Astrocyte (in vitro differentiated cells and primary cell): Measurements from ENCODE around the gene BLZF1. TPM values are rescaled to one million over a fixed set of nuclear protein-coding genes. Genes with fewer than 3 reads are reported as not detected.
"Not testable (repeated sequence)": the region's sequence is repeated elsewhere in the genome, so short reads cannot be mapped to it uniquely, and the experiment has no call there.

Source experiments
- DNase-seq: peaks from one replicate; pipeline ENCODE4 v3.0.0-alpha.2; 2010; ENCODE audit warnings: low read depth
- FAIRE-seq: peaks from 2 replicates; lab custom pipeline; 2011; peaks lifted over from hg19 to GRCh38; lab: Jason Lieb, UNC
- H2AFZ ChIP-seq: 2 replicates; pipeline ENCODE4 v1.6.0; 2012; ENCODE audit warnings: low read depth, low read length, inconsistent platforms
- H3K27ac ChIP-seq: 2 replicates; pipeline ENCODE4 v1.5.1; 2011; ENCODE audit warnings: low read depth, low read length, inconsistent platforms
- H3K27me3 ChIP-seq: 2 replicates; pipeline ENCODE4 v1.6.0; 2011; ENCODE audit warnings: low read length, inconsistent platforms; ENCODE audit not compliant: insufficient read depth
- H3K36me3 ChIP-seq: 2 replicates; pipeline ENCODE4 v1.5.1; 2011; ENCODE audit warnings: low read length, inconsistent platforms; ENCODE audit not compliant: insufficient read depth
- H3K4me1 ChIP-seq: 2 replicates; pipeline ENCODE4 v1.5.1; 2011; ENCODE audit warnings: low read length, inconsistent platforms; ENCODE audit not compliant: insufficient read depth
- H3K4me2 ChIP-seq: 2 replicates; pipeline ENCODE4 v1.6.0; 2012; ENCODE audit warnings: low read length, inconsistent platforms
- H3K4me3 ChIP-seq: 2 replicates; pipeline ENCODE4 v1.5.1; 2011; ENCODE audit warnings: low read depth, mild to moderate bottlenecking, low read length, inconsistent platforms; ENCODE audit not compliant: insufficient read depth
- H3K79me2 ChIP-seq: 2 replicates; pipeline ENCODE4 v1.6.0; 2012; ENCODE audit warnings: mild to moderate bottlenecking, low read length, inconsistent platforms; ENCODE audit not compliant: insufficient read depth
- H3K9ac ChIP-seq: 2 replicates; pipeline ENCODE4 v1.6.0; 2012; ENCODE audit warnings: mild to moderate bottlenecking, low read length, inconsistent platforms
- H3K9me3 ChIP-seq: 2 replicates; pipeline ENCODE4 v1.5.1; 2012; ENCODE audit warnings: low read depth, mild to moderate bottlenecking, low read length, inconsistent platforms; ENCODE audit not compliant: insufficient read depth
- H4K20me1 ChIP-seq: 2 replicates; pipeline ENCODE4 v1.6.0; 2012; ENCODE audit warnings: low read length, inconsistent platforms; ENCODE audit not compliant: insufficient read depth
- H3K27ac Mint-ChIP-seq: one replicate; pipeline ENCODE4 v1.8.0; 2021; ENCODE audit warnings: mild to moderate bottlenecking, mixed read lengths; ENCODE audit not compliant: unreplicated experiment
- H3K27me3 Mint-ChIP-seq: one replicate; pipeline ENCODE4 v1.8.0; 2021; ENCODE audit warnings: low read depth, mixed read lengths; ENCODE audit not compliant: unreplicated experiment
- H3K36me3 Mint-ChIP-seq: one replicate; pipeline ENCODE4 v1.8.0; 2021; ENCODE audit warnings: low read depth, mixed read lengths; ENCODE audit not compliant: unreplicated experiment
- H3K4me1 Mint-ChIP-seq: one replicate; pipeline ENCODE4 v1.8.0; 2021; ENCODE audit warnings: low read depth, mixed read lengths; ENCODE audit not compliant: unreplicated experiment
- H3K4me3 Mint-ChIP-seq: one replicate; pipeline ENCODE4 v1.8.0; 2021; ENCODE audit warnings: mild to moderate bottlenecking, moderate library complexity, mixed read lengths; ENCODE audit not compliant: unreplicated experiment
- H3K9me3 Mint-ChIP-seq: one replicate; pipeline ENCODE4 v1.8.0; 2021; ENCODE audit warnings: mild to moderate bottlenecking, mixed read lengths; ENCODE audit not compliant: unreplicated experiment
- CTCF ChIP-seq: IDR thresholded peaks from 2 replicates; pipeline ENCODE4 v1.5.1; 2011; ENCODE audit warnings: low read depth, mild to moderate bottlenecking, inconsistent platforms, low read length, moderate library complexity; ENCODE audit not compliant: insufficient read depth
- EZH2 ChIP-seq: IDR thresholded peaks from 2 replicates; pipeline ENCODE4 v1.6.1; 2012; ENCODE audit warnings: mild to moderate bottlenecking, low read length, inconsistent platforms; ENCODE audit not compliant: insufficient read depth
- total RNA-seq: library from RNA; stranded (reverse); gene quantifications from 2 replicates; pipeline ENCODE4 v1.2.1, GENCODE V29; 2021

Gene BLZF1
- total RNA-seq, 1 donor from 2014 or later, result 52.0 TPM

DNA sequence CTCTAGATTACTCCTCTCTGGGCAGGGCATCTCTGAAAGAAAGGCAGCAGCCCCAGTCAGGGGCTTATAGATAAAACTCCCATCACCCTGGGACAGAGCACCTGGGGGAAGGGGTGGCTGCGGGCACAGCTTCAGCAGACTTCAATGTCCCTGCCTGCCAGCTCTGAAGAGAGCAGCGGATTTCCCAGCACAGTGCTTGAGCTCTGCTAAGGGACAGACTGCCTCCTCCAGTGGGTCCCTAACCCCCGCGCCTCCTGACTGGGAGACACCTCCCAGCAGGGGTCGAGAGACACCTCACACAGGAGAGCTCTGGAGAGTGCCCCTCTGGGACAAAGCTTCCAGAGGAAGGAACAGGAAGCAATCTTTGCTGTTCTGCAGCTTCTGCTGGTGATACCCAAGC, 40.3 kb downstream of the BLZF1 start:
- not testable (repeated sequence) for H3K4me3 Mint-ChIP-seq, H3K27ac Mint-ChIP-seq, H3K9me3 ChIP-seq, H3K4me1 ChIP-seq, H3K36me3 ChIP-seq, H3K27ac ChIP-seq, H3K4me3 ChIP-seq, H3K4me2 ChIP-seq, H4K20me1 ChIP-seq, H3K9ac ChIP-seq, H3K27me3 ChIP-seq, DNase-seq, H3K36me3 Mint-ChIP-seq, H3K4me1 Mint-ChIP-seq, FAIRE-seq, H2AFZ ChIP-seq, H3K27me3 Mint-ChIP-seq, H3K79me2 ChIP-seq
- peaks cover 29% of the 10 kb centered on the region for H3K9me3 Mint-ChIP-seq

- Histone ChIP-seq H3K4me2 (no peak overlapping the region), H3K9ac (no peak overlapping the region), H3K79me2 (no peaks in the 10 kb centered on the region), H2AFZ (no peak overlapping the region), H3K4me1 (no peaks in the 10 kb centered on the region), H3K27ac (no peak overlapping the region), H3K27me3 (no peaks in the 10 kb centered on the region), H3K9me3 (no peaks in the 10 kb centered on the region), H3K4me3 (no peak overlapping the region), H3K36me3 (no peaks in the 10 kb centered on the region), H4K20me1 (no peaks in the 10 kb centered on the region)
- DNase-seq (no peak), FAIRE-seq (no peak)
- Mint-ChIP-seq H3K9me3 (peaks cover 11% of the 10 kb centered on the region), H3K27ac (no peak overlapping the region), H3K36me3 (peaks cover 3% of the 10 kb centered on the region), H3K4me1 (no peaks in the 10 kb centered on the region), H3K27me3 (no peaks in the 10 kb centered on the region), H3K4me3 (no peak overlapping the region)
- no peak for TF ChIP-seq CTCF
- no peak for TF ChIP-seq EZH2
Measured at GRCh38 chr1:169414952-169415351, 47.0 kb downstream of the BLZF1 start.

DNA sequence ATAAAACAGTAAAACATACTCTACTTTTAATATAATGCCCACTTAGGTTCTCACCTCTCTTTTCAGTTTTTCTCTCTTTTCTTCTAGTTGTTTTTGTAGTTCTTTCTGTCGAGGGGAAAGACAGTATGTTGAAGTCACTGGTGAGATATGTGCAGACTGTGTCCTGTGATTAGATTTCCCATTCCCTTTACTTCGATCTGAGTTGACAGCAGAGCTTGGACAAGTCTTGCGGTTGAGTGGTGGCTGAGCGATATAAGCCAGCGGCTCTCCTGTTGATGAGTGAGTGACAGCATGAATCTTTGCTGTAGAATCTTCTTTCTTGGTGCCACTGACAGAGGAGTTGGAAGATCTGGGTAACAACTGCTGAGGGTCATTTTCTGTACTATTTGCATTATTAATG, 53.3 kb downstream of the BLZF1 start:
- no peaks in the 10 kb centered on the region for H3K9me3 Mint-ChIP-seq
- no peaks in the 10 kb centered on the region for H3K36me3 Mint-ChIP-seq
- H3K9me3 ChIP-seq, result no peaks in the 10 kb centered on the region
- H3K4me1 Mint-ChIP-seq, result no peaks in the 10 kb centered on the region
- H3K4me3 Mint-ChIP-seq, result no peak overlapping the region
- FAIRE-seq (no peak), DNase-seq (no peak)
- TF ChIP-seq EZH2, result no peak
- no peak for TF ChIP-seq CTCF
- H4K20me1 ChIP-seq, result no peaks in the 10 kb centered on the region
- H2AFZ ChIP-seq, result no peak overlapping the region
- H3K4me3 ChIP-seq, result no peak overlapping the region
- no peaks in the 10 kb centered on the region for H3K27me3 Mint-ChIP-seq
- no peak overlapping the region for H3K27ac Mint-ChIP-seq
- no peaks in the 10 kb centered on the region for H3K79me2 ChIP-seq
- no peaks in the 10 kb centered on the region for H3K27me3 ChIP-seq
- no peak overlapping the region for H3K9ac ChIP-seq
- no peak overlapping the region for H3K27ac ChIP-seq
- H3K4me2 ChIP-seq, result no peak overlapping the region
- H3K4me1 ChIP-seq, result no peaks in the 10 kb centered on the region
- H3K36me3 ChIP-seq, result no peaks in the 10 kb centered on the region
